ENCODE data around the gene PTPRD. TPM values are rescaled to one million over a fixed set of nuclear protein-coding genes. Genes with fewer than 3 reads are reported as not detected.
"Not testable (repeated sequence)": the region's sequence is repeated elsewhere in the genome, so short reads cannot be mapped to it uniquely, and the experiment has no call there.

Gene PTPRD
- total and polyA plus RNA-seq, 2 donors (not counting 1 experiment from before 2014, with no cell fraction given) = not detected

DNA sequence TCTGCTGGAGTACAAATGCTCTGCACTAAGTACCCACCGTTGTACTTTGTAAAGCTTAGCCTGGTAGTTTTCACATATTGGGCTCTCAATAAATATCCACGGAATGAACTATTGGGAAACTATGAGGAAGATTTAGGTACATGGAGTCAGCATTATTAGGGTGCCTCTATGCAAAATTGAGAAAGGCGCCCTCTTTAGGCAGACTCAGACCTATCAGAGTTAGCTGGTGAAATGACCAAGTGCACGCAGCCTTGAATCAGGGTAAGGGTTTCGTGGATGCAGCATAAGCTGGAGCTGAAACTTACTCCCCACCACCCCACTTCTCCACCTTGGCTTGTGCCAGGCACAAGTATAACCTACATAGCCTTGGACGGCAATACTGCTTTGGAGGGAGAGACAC lies 1634.5 kb downstream of the PTPRD start:
- H3K79me2 ChIP-seq (ENCODE audit: control insufficient read depth, insufficient read depth, low read length) = no peaks in the 10 kb centered on the region
- no peak overlapping the region for H3K27ac ChIP-seq (ENCODE audit: low read length in 2 of 2)
- H4K20me1 ChIP-seq (ENCODE audit: control insufficient read depth, insufficient read depth, low read length, poor library complexity, severe bottlenecking) = no peaks in the 10 kb centered on the region
- ATAC-seq (ENCODE audit: low read depth) = no peak
- POLR2A ChIA-PET = no interaction called here
- no peaks in the 10 kb centered on the region for H3K9me3 ChIP-seq (ENCODE audit: control extremely low read depth in 1 of 3, control insufficient read depth in 2 of 3, insufficient read depth in 1 of 3, low read length in 2 of 3)
- DNase-seq = no peak
- TF ChIP-seq, protein P1, sequence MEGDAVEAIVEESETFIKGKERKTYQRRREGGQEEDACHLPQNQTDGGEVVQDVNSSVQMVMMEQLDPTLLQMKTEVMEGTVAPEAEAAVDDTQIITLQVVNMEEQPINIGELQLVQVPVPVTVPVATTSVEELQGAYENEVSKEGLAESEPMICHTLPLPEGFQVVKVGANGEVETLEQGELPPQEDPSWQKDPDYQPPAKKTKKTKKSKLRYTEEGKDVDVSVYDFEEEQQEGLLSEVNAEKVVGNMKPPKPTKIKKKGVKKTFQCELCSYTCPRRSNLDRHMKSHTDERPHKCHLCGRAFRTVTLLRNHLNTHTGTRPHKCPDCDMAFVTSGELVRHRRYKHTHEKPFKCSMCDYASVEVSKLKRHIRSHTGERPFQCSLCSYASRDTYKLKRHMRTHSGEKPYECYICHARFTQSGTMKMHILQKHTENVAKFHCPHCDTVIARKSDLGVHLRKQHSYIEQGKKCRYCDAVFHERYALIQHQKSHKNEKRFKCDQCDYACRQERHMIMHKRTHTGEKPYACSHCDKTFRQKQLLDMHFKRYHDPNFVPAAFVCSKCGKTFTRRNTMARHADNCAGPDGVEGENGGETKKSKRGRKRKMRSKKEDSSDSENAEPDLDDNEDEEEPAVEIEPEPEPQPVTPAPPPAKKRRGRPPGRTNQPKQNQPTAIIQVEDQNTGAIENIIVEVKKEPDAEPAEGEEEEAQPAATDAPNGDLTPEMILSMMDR (IDR thresholded peaks at IDR 0.05) = no peak
- TF ChIP-seq EZH2 (IDR thresholded peaks at IDR 0.05; ENCODE audit: borderline replicate concordance, insufficient read depth, low read depth, low read length, poor library complexity, severe bottlenecking) = no peak
- H3K4me2 ChIP-seq (replicated peaks; ENCODE audit: low read depth, low read length, poor library complexity, severe bottlenecking) = no peak overlapping the region
- H3K27me3 ChIP-seq (replicated peaks in 1 of 4; ENCODE audit: control extremely low read depth in 1 of 4, control insufficient read depth in 3 of 4, insufficient read depth in 4 of 4, low read length in 3 of 4) = no peaks in the 10 kb centered on the region
- H3K36me3 ChIP-seq (replicated peaks in 1 of 2; ENCODE audit: control extremely low read depth in 1 of 2, control insufficient read depth in 1 of 2, extremely low read depth in 1 of 2, insufficient read depth in 2 of 2, low read length in 1 of 2) = no peaks in the 10 kb centered on the region
- no peak overlapping the region for H3K9ac ChIP-seq (ENCODE audit: low read length)
- Mint-ChIP-seq H3K9me3 (ENCODE audit: insufficient read depth) (peaks cover under 1% of the 10 kb centered on the region), H3K27ac (no peak overlapping the region), H3K4me3 (no peak overlapping the region), H3K27me3 (no peaks in the 10 kb centered on the region), H3K4me1 (no peaks in the 10 kb centered on the region)
- H3K4me3 ChIP-seq (ENCODE audit: control extremely low read depth in 1 of 5, extremely low read depth in 1 of 5, insufficient read depth in 1 of 5, low read depth in 2 of 5, low read length in 4 of 5) = no peak overlapping the region
- H2AFZ ChIP-seq (ENCODE audit: insufficient read depth, low read depth, low read length, poor library complexity, severe bottlenecking) = no peak overlapping the region
- WGBS (ENCODE audit: insufficient coverage) = 94% methylated on average over 3 of the region's 6 CpGs
- CTCF ChIA-PET = no interaction called here
- H3K4me1 ChIP-seq (ENCODE audit: control insufficient read depth in 2 of 2, insufficient read depth in 2 of 2, low read length in 2 of 2) = no peaks in the 10 kb centered on the region
- intact Hi-C loops (cut with micrococcal nuclease) = no loop called here

DNA sequence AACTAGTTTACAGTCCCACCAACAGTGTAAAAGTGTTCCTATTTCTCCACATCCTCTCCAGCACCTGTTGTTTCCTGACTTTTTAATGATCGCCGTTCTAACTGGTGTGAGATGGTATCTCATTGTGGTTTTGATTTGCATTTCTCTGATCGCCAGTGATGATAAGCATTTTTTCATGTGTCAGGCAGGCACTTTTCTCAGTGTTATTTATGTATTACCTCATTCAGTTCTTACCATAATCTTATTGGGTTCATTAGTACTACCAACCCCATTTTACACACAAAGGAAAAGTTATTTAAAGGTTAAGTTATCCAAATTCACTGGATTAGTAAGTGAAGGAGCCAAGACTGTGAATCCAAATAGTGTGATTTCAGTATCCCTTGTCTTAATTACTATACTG lies 1644.5 kb downstream of the PTPRD start:
- H3K27me3 Mint-ChIP-seq; H3K4me1 ChIP-seq (ENCODE audit: control insufficient read depth in 2 of 2, insufficient read depth in 2 of 2, low read length in 2 of 2); H3K79me2 ChIP-seq (ENCODE audit: control insufficient read depth, insufficient read depth, low read length); CTCF ChIA-PET; ATAC-seq (ENCODE audit: low read depth); intact Hi-C loops (cut with micrococcal nuclease); H3K9me3 ChIP-seq (ENCODE audit: control extremely low read depth in 1 of 3, control insufficient read depth in 2 of 3, insufficient read depth in 1 of 3, low read length in 2 of 3); H3K4me3 Mint-ChIP-seq; H3K4me1 Mint-ChIP-seq; H3K4me3 ChIP-seq (ENCODE audit: control extremely low read depth in 1 of 5, extremely low read depth in 1 of 5, insufficient read depth in 1 of 5, low read depth in 2 of 5, low read length in 4 of 5); H3K36me3 ChIP-seq (replicated peaks in 1 of 2; ENCODE audit: control extremely low read depth in 1 of 2, control insufficient read depth in 1 of 2, extremely low read depth in 1 of 2, insufficient read depth in 2 of 2, low read length in 1 of 2); H4K20me1 ChIP-seq (ENCODE audit: control insufficient read depth, insufficient read depth, low read length, poor library complexity, severe bottlenecking); H3K27me3 ChIP-seq (replicated peaks in 1 of 4; ENCODE audit: control extremely low read depth in 1 of 4, control insufficient read depth in 3 of 4, insufficient read depth in 4 of 4, low read length in 3 of 4); H2AFZ ChIP-seq (ENCODE audit: insufficient read depth, low read depth, low read length, poor library complexity, severe bottlenecking); DNase-seq; H3K9ac ChIP-seq (ENCODE audit: low read length); H3K9me3 Mint-ChIP-seq (ENCODE audit: insufficient read depth); H3K27ac Mint-ChIP-seq; H3K4me2 ChIP-seq (replicated peaks; ENCODE audit: low read depth, low read length, poor library complexity, severe bottlenecking); H3K27ac ChIP-seq (ENCODE audit: low read length in 2 of 2); POLR2A ChIA-PET: not testable (repeated sequence)
- no CpG with 5 or more reads among the region's 3 CpGs for WGBS (ENCODE audit: insufficient coverage)

Measured in B cell (primary cell).